Chondrocyte (in vitro differentiated cells): ENCODE measurements around the gene ZNF765. TPM values are rescaled to one million over a fixed set of nuclear protein-coding genes. Genes with fewer than 3 reads are reported as not detected.
"Not testable (repeated sequence)": the region's sequence is repeated elsewhere in the genome, so short reads cannot be mapped to it uniquely, and the experiment has no call there.

Source experiments
- DNase-seq: peaks from one replicate; pipeline ENCODE4 v3.0.0; 2021; ENCODE audit warnings: mixed read lengths, low spot score
- H3K27ac Mint-ChIP-seq: one replicate; pipeline ENCODE4 v1.8.0; 2021; ENCODE audit warnings: mild to moderate bottlenecking, moderate library complexity, mixed read lengths; ENCODE audit not compliant: unreplicated experiment
- H3K27me3 Mint-ChIP-seq: 2 replicates; pipeline ENCODE4 v1.8.0; 2021; ENCODE audit warnings: low read depth, mixed read lengths
- H3K36me3 Mint-ChIP-seq: 2 replicates; pipeline ENCODE4 v1.8.0; 2021; ENCODE audit warnings: low read depth, mixed read lengths
- H3K4me1 Mint-ChIP-seq: 2 replicates; pipeline ENCODE4 v1.8.0; 2021; ENCODE audit warnings: low read depth, mild to moderate bottlenecking, mixed read lengths
- H3K4me3 Mint-ChIP-seq: one replicate; pipeline ENCODE4 v1.8.0; 2021; ENCODE audit warnings: mild to moderate bottlenecking, moderate library complexity, mixed read lengths; ENCODE audit not compliant: unreplicated experiment
- H3K9me3 Mint-ChIP-seq: 2 replicates; pipeline ENCODE4 v1.8.0; 2021; ENCODE audit warnings: low read depth, mixed read lengths
- total RNA-seq: library from RNA; stranded (reverse); gene quantifications from 3 replicates; pipeline ENCODE4 v1.2.1, GENCODE V29; 2021
- TF ChIP-seq, protein P1 (sequence below): fragments of 200-600 bp; sonication (generic); IDR thresholded peaks from 2 replicates; pipeline ENCODE4 v1.5.0; 2021; ENCODE audit warnings: antibody characterized with exemption, mild to moderate bottlenecking, moderate library complexity

Gene ZNF765
- total RNA-seq, 1 donor from 2014 or later, result 7.3 TPM

DNA sequence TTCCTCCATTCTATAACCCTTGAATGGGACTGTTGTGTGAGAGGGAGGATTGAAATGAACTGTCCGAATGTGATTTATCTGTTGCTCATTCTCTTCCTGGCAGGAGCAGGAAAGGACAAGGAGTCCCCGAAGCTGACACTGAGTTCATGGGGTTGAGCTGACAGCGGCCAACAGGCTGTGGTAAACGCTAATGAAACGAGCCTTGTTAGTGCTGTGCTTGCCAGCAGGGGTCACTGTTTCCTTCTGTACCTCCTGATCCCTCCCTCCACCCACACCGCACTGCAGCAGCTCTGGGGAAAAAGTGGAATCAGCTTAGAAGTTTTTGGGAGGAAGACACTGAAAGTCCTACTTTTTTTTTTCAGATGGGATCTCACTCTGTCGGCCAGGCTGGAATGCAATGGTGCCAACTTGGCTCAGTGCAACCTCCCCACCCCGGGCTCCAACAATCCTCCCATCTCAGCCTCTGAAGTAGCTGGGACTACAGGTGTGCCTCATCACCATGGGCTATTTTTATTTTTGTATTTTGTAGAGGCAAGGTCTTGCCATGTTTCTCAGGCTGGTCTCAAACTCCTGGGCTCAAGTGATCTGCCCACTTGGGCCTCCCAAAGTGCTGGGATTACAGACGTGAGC, 30.1 kb downstream of the ZNF765 start:
- TF ChIP-seq, protein P1, sequence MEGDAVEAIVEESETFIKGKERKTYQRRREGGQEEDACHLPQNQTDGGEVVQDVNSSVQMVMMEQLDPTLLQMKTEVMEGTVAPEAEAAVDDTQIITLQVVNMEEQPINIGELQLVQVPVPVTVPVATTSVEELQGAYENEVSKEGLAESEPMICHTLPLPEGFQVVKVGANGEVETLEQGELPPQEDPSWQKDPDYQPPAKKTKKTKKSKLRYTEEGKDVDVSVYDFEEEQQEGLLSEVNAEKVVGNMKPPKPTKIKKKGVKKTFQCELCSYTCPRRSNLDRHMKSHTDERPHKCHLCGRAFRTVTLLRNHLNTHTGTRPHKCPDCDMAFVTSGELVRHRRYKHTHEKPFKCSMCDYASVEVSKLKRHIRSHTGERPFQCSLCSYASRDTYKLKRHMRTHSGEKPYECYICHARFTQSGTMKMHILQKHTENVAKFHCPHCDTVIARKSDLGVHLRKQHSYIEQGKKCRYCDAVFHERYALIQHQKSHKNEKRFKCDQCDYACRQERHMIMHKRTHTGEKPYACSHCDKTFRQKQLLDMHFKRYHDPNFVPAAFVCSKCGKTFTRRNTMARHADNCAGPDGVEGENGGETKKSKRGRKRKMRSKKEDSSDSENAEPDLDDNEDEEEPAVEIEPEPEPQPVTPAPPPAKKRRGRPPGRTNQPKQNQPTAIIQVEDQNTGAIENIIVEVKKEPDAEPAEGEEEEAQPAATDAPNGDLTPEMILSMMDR, result peak; percentile 79

DNA sequence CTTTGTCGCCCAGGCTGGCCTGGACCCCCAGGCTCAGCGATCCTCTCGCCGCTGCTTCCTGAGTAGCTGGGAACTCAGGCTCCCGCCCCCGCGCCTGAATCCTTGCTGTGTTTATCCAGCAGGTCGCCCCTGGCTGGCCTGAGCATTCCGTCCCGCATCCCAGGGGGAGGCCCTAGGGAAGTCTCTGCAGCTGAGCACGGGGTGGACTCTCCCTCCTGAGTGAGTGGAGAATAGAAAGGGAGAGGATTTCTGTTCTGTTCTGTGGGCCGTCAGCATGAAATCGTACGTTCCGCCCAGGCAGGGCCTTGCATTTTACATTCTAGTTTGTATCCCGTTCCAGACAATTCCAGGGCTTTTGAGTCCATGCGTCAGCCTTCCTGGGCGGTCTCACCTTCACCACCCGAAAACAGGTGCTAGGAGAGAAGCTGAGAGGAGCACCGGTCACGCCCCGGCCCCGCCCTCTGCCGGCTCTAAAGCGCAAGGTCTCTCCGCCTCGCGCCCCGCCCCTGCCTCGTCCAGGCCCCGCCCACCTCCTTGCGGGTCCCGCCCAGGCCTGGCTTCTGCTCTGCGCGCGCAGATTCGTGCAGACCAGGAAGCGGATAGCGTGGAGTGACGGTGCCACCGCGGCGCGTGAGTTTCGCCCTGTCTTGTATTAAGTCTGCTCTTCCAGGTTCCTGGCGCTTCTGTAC, 36.6 kb downstream of the ZNF765 start, which contains the start of gene ZNF761:
Gene ZNF761 (plus strand): TSS at position 586 of the 689 bp plus-strand sequence. CDS start 15,285 bp downstream, outside the sequence.
- TF ChIP-seq, protein P1, result peak; percentile 77

More for the DNA sequence above, 30.1 kb downstream of the ZNF765 start:
- H3K36me3 Mint-ChIP-seq, result peaks cover 3% of the 10 kb centered on the region
- no peak for DNase-seq
- no peak overlapping the region for H3K27ac Mint-ChIP-seq
- no peaks in the 10 kb centered on the region for H3K4me1 Mint-ChIP-seq
- H3K27me3 Mint-ChIP-seq, result no peaks in the 10 kb centered on the region
- H3K9me3 Mint-ChIP-seq, result peaks cover 3% of the 10 kb centered on the region
- H3K4me3 Mint-ChIP-seq, result no peak overlapping the region

DNA sequence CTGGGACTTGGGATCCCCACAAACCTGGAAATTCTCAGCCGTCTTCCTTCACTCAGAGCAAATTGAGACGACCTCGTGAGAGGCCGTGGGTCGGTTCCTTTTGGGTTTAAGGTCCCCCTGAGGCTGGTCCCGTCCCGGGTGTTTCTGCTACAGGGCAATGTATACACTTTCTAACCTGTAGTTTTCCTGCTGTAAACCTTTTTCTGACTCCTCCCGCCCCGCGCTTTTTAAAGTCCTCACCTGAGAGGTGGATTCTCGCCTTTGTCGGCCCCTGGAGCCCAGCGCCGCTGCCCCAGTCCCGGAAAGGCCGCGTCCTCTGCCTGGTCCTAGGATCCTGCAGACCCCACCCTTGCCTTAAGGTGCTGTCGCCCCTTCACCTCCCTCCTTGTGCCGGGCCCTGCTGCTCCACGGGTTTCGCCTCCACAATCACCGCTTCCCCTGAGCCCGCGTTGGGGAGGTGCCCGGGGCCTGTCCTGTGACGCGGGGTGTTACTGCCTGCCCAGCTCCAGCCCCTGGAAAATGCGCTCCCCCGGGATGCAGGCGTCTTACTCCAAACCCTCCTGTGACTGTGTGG, 37.2 kb downstream of the ZNF765 start:
- DNase-seq, result no peak
- H3K36me3 Mint-ChIP-seq, result peaks cover 22% of the 10 kb centered on the region
- H3K4me3 Mint-ChIP-seq, result peak overlapping the region; percentile 89
- peaks cover 3% of the 10 kb centered on the region for H3K9me3 Mint-ChIP-seq
- no peaks in the 10 kb centered on the region for H3K27me3 Mint-ChIP-seq
- H3K4me1 Mint-ChIP-seq, result peaks cover 20% of the 10 kb centered on the region
- H3K27ac Mint-ChIP-seq, result peak overlapping the region; percentile 94
- TF ChIP-seq, protein P1, result no peak

More for the DNA sequence above, 36.6 kb downstream of the ZNF765 start, which contains the start of gene ZNF761:
- Mint-ChIP-seq H3K27me3 (no peaks in the 10 kb centered on the region), H3K9me3 (peaks cover 3% of the 10 kb centered on the region), H3K4me1 (peaks cover 20% of the 10 kb centered on the region), H3K27ac (peak within 1 kb of the TSS; percentile 94), H3K36me3 (peaks cover 22% of the 10 kb centered on the region), H3K4me3 (peak within 1 kb of the TSS; percentile 89)
- DNase-seq, result peak; percentile 97

DNA sequence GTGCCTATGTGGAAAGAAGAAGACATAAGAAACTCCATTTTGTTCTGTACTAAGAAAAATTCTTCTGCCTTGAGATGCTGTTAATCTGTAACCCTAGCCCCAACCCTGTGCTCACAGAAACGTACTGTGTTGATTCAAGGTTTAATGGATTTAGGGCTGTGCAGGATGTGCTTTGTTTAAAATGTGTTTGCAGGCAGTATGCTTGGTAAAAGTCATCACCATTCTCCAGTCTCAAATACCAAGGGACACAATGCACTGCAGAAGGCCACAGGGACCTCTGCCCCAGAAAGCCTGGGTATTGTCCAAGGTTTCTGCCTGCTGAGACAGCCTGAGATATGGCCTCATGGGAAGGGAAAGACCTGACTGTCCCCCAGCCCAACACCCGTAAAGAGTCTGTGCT, 48.9 kb downstream of the ZNF765 start:
- peaks cover 49% of the 10 kb centered on the region for H3K9me3 Mint-ChIP-seq
- not testable (repeated sequence) for H3K4me1 Mint-ChIP-seq, H3K4me3 Mint-ChIP-seq, H3K27me3 Mint-ChIP-seq, DNase-seq, H3K27ac Mint-ChIP-seq
- H3K36me3 Mint-ChIP-seq, result peaks cover 73% of the 10 kb centered on the region

DNA sequence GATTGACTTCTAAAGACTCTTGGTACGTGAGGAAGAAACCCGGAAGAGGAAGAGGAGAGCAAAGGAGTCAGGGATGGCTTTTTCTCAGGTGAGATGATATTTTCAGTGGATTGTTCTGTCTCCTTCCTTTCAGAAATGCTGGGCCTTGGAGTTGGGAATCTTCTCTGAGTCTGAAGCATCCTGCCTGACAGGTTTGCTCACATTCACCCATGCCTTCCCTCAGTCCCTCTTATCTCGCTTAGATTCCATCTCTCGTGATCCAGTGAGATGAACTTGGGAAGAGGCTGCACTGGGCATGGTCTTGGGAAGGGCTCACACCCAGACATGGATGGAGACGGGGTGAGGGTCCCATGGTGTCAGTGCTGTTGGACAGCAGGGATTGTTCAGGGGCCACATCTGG, 52.2 kb downstream of the ZNF765 start:
- H3K36me3 Mint-ChIP-seq, result peaks cover 79% of the 10 kb centered on the region
- DNase-seq, H3K4me1 Mint-ChIP-seq, H3K27me3 Mint-ChIP-seq, H3K27ac Mint-ChIP-seq, H3K4me3 Mint-ChIP-seq: not testable (repeated sequence)
- peaks cover 57% of the 10 kb centered on the region for H3K9me3 Mint-ChIP-seq

DNA sequence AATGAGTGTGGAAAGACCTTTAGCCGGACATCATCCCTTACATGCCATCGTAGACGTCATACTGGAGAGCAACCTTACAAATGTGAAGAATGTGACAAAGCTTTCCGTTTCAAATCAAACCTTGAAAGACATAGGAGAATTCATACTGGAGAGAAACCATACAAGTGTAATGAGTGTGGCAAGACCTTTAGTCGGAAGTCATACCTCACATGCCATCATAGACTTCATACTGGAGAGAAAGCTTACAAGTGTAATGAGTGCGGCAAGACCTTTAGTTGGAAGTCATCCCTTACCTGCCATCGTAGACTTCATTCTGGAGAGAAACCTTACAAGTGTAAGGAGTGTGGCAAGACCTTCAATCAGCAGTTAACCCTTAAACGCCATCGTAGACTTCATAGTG, 60.9 kb downstream of the ZNF765 start:
- peaks cover 83% of the 10 kb centered on the region for H3K36me3 Mint-ChIP-seq
- no peak for DNase-seq
- H3K4me1 Mint-ChIP-seq, result no peaks in the 10 kb centered on the region
- H3K27me3 Mint-ChIP-seq, result no peaks in the 10 kb centered on the region
- no peak overlapping the region for H3K4me3 Mint-ChIP-seq
- no peak overlapping the region for H3K27ac Mint-ChIP-seq
- TF ChIP-seq, protein P1, result no peak
- H3K9me3 Mint-ChIP-seq, result peaks cover 71% of the 10 kb centered on the region

DNA sequence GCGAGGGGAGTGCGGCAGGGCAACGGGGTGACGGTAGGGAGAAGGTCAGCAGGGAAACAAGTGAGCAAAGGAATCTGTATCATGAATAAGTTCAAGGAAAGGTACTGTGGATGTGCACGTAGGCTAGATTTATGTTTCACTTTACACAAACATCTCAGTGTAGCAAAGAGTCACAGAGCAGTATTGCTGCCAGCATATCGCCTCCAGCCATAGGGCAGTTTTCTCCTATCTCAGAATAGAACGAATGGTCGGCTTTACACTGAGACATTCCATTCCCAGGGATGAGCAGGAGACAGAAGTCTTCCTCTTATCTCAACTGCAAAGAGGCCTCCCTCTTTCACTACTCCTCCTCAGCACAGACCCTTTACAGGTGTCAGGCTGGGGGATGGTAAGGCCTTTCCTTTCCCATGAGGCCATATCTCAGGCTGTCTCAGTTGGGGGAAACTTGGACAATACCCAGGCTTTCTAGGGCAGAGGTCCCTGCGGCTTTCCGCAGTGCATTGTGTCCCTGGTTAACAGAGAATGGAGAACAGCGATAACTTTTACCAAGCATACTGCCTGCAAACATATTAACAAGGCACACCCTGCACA, 65.3 kb downstream of the ZNF765 start:
- H3K4me1 Mint-ChIP-seq, H3K4me3 Mint-ChIP-seq, DNase-seq, H3K27ac Mint-ChIP-seq, H3K27me3 Mint-ChIP-seq: not testable (repeated sequence)
- peaks cover 49% of the 10 kb centered on the region for H3K36me3 Mint-ChIP-seq
- peaks cover 67% of the 10 kb centered on the region for H3K9me3 Mint-ChIP-seq
